ENCODE measurements around the gene BCAP29. TPM values are rescaled to one million over a fixed set of nuclear protein-coding genes. Genes with fewer than 3 reads are reported as not detected.

The BCAP29 gene
- total and polyA plus RNA-seq, 7 donors, result 15.6 to 173 (median 104) TPM

DNA sequence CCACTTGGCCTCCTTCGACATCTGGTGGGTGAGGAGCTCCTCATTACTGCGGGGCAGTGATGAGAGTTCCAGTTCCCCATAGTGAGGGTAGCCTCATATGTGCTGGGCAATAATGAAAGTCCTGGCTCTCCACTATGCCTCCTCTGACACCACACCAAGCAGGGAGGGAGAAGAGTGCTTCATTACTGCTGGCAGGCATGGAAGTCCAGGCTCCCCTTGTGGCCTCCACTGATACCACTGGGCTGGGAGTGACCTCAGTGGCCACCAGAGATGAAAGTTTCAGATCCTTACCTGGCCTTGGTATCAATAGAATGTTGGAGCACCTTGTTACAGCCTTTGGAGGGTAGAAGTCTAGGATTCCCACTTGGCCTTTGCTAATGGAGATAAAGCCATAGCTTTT, 9.7 kb upstream of the BCAP29 start:
- Histone ChIP-seq H3K9me3 (no peaks in the 10 kb centered on the region), H3K4me3 (no peak overlapping the region), H3K27me3 (no peaks in the 10 kb centered on the region), H3K27ac (no peak overlapping the region), H3K36me3 (peaks cover 0 to 27% (median 2%) of the 10 kb centered on the region in 4 donors), H3K4me1 (peaks cover 0 to 2% (median 0%) of the 10 kb centered on the region in 4 donors)
- intact Hi-C loops (cut with DNase I), result no loop called here
- no peak for TF ChIP-seq POLR2AphosphoS5 (IDR thresholded peaks at IDR 0.05)
- TF ChIP-seq EP300 (IDR thresholded peaks at IDR 0.05), result no peak
- TF ChIP-seq POLR2A (IDR thresholded peaks at IDR 0.05), result no peak
- no peak for TF ChIP-seq CTCF (IDR thresholded peaks at IDR 0.05)
- no peak for DNase-seq
- 94 to 97% methylated on average over 2 of the region's 2 CpGs for WGBS, 2 donors

DNA sequence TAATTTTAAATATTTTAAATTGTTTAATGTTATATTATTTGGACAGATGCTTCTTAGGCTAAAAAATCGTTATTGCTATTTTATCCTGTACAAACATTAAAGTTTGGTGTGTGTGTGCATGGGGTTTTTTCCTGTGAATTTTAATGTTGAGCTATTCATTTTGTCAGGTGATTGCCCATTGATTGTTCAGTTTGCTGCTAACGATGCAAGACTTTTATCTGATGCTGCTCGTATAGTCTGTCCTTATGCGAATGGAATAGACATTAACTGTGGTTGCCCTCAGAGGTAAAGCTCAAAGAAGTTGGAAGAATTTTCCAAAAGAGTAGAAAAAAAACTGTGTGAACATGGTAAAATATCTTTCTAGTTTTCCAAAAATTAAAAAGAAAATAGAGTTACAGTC, 6.5 kb upstream of the BCAP29 start:
- no peak overlapping the region for H3K4me3 ChIP-seq
- no peaks in the 10 kb centered on the region for H3K9me3 ChIP-seq
- intact Hi-C loops (cut with DNase I), result no loop called here
- H3K27ac ChIP-seq, result no peak overlapping the region
- TF ChIP-seq CTCF (IDR thresholded peaks at IDR 0.05), result no peak
- no peak for TF ChIP-seq POLR2AphosphoS5 (IDR thresholded peaks at IDR 0.05)
- no peak for TF ChIP-seq EP300 (IDR thresholded peaks at IDR 0.05)
- no peak for TF ChIP-seq POLR2A (IDR thresholded peaks at IDR 0.05)
- no peak for DNase-seq
- H3K4me1 ChIP-seq, result no peaks in the 10 kb centered on the region
- WGBS, 2 donors, result 88 to 92% methylated on average over 4 of the region's 4 CpGs
- H3K36me3 ChIP-seq, result peaks cover 0 to 38% (median 2%) of the 10 kb centered on the region in 4 donors
- no peaks in the 10 kb centered on the region for H3K27me3 ChIP-seq

GRCh38 chr7:107579554-107579884, 527 bp upstream of the BCAP29 start:
- no peaks in the 10 kb centered on the region for H3K9me3 ChIP-seq
- peaks cover 0 to 31% (median 2%) of the 10 kb centered on the region in 4 donors for H3K36me3 ChIP-seq
- H3K27ac ChIP-seq, result peak overlapping the region; percentile 92 to 96 (median 94)
- H3K4me1 ChIP-seq, result peaks cover 0 to 39% (median 25%) of the 10 kb centered on the region in 4 donors
- no peaks in the 10 kb centered on the region for H3K27me3 ChIP-seq
- 3 to 4% methylated on average over 9 of the region's 9 CpGs for WGBS, 2 donors
- no peak for DNase-seq
- intact Hi-C loops (cut with DNase I), result no loop called here
- H3K4me3 ChIP-seq, result peak overlapping the region; percentile 60 to 92 (median 75)
- no peak for TF ChIP-seq POLR2AphosphoS5 (IDR thresholded peaks at IDR 0.05)
- no peak for TF ChIP-seq EP300 (IDR thresholded peaks at IDR 0.05)
- no peak for TF ChIP-seq POLR2A (IDR thresholded peaks at IDR 0.05)
- TF ChIP-seq CTCF (IDR thresholded peaks at IDR 0.05), result no peak

DNA sequence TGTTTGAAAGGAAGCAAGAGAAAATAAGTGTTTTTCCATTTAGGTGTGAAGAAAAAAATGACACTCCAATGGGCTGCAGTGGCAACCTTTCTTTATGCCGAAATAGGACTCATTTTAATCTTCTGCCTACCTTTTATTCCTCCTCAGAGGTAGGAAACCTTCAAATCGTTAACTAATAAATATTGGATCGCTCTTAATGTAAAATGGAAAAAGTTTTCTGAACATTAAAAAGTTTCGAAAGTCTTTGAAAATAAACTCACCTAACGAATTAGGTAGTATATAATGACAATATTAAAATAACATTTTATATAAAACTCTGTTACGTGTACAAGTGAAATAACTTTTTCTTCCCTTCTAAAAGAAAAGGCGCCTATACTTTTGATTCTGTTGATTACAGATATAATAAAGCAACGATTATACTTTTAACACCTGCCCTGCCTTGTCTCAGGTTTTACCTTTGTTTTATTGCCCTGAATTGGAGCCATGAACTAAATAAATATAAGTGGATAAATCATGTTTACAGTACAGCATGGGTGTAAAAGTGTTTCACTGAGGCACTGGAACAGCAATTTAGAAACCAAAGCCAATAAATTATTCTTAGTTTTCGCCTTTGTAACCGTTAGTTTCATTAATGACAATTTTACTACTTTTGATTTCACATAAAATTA, 804 bp downstream of the BCAP29 start:
- Histone ChIP-seq H3K27ac (peak overlapping the region; percentile 92 to 96 (median 94)), H3K27me3 (no peaks in the 10 kb centered on the region), H3K36me3 (peaks cover 0 to 31% (median 2%) of the 10 kb centered on the region in 4 donors), H3K4me3 (peak overlapping the region; percentile 60 to 92 (median 75)), H3K9me3 (no peaks in the 10 kb centered on the region), H3K4me1 (peaks cover 0 to 39% (median 25%) of the 10 kb centered on the region in 4 donors)
- WGBS, 2 donors, result 8 to 40% methylated on average over 10 of the region's 10 CpGs
- intact Hi-C loops (cut with DNase I), result loop anchor here (1.0 to 5.0 kb wide), 3 partner anchors 17 to 296 kb away; no protein-coding TSS in a partner anchor
- no peak for DNase-seq
- TF ChIP-seq CTCF (IDR thresholded peaks at IDR 0.05), result no peak
- TF ChIP-seq POLR2A (IDR thresholded peaks at IDR 0.05), result no peak
- TF ChIP-seq POLR2AphosphoS5 (IDR thresholded peaks at IDR 0.05), result no peak
- no peak for TF ChIP-seq EP300 (IDR thresholded peaks at IDR 0.05)

Data from sigmoid colon (tissue), 7 donors.